GM19099 (cell line): ENCODE measurements around the gene STK17A.

Experiments used
- POLR2A ChIP-seq: IDR thresholded peaks from 3 replicates; pipeline ENCODE4 v1.6.1; 2011; ENCODE audit warnings: low read depth; ENCODE audit not compliant: insufficient read length; ENCODE audit errors: extremely low read depth

STK17A gene

GRCh38 chr7:43557831-43558495, 24.9 kb upstream of the STK17A start:
- no peak for TF ChIP-seq POLR2A

GRCh38 chr7:43559171-43559945, 23.6 kb upstream of the STK17A start:
- no peak for TF ChIP-seq POLR2A

- no peak for TF ChIP-seq POLR2A
These were observed 23.0 kb upstream of the STK17A start for GRCh38 chr7:43559946-43560335.

GRCh38 chr7:43560742-43561330, 22.1 kb upstream of the STK17A start:
- no peak for TF ChIP-seq POLR2A

DNA sequence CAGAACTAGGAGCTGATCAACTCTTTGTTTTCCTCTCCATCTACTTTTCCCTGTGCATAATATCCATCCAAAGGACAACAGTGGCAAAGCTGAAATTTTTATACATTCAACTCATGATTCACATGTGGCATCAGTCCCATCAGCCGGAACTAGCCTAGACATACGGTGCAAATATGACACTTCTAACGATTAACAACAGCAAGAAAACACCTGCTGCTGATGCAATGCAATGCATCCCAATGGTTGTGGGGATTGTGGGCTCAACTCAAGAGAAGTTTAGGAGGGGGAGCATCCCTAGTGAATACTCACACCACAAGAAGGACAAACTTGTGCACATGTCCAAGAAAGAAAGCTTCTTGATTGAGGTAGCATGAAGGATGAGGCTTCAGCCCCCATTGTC, 20.5 kb upstream of the STK17A start:
- no peak for TF ChIP-seq POLR2A

- no peak for TF ChIP-seq POLR2A
These were observed 17.1 kb upstream of the STK17A start for GRCh38 chr7:43565786-43566185.

DNA sequence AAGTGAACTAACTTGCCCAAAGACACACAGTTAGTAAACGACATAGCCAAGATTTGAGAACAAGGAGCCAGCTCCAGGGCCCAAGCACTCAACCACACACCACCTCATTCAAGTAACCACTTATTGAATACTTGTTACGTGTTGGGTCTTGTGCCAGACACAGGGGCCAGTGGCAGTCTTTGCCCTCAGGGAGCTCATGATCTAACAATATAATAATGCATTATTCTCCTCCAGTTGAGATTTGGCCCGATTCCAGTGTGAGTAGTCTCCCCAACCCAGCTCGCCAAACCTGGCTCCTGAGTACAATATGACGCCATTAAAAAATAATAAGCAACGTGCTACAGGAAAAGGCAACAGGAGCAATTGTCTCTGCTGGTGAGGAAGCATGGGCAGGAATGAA, 14.4 kb upstream of the STK17A start:
- TF ChIP-seq POLR2A = no peak

DNA sequence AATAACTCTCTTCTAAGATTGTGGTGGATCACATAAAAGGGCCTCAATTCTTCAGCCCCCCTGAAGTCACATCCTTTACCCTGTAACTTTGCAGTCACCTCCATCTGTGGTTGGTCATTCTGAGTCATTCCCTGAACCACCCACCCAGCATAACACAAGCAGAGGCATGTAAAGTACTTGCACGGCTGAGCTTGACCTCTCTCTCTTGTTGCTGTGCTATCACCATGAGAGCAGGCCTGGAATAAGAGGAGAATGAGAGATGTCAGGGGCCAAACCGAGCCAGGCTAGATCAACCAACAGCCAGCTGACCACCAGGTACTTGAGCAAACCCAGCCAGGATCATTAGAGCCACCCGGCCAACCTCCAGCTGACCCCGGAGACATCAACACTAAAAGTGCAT, 13.5 kb upstream of the STK17A start:
- TF ChIP-seq POLR2A = no peak

DNA sequence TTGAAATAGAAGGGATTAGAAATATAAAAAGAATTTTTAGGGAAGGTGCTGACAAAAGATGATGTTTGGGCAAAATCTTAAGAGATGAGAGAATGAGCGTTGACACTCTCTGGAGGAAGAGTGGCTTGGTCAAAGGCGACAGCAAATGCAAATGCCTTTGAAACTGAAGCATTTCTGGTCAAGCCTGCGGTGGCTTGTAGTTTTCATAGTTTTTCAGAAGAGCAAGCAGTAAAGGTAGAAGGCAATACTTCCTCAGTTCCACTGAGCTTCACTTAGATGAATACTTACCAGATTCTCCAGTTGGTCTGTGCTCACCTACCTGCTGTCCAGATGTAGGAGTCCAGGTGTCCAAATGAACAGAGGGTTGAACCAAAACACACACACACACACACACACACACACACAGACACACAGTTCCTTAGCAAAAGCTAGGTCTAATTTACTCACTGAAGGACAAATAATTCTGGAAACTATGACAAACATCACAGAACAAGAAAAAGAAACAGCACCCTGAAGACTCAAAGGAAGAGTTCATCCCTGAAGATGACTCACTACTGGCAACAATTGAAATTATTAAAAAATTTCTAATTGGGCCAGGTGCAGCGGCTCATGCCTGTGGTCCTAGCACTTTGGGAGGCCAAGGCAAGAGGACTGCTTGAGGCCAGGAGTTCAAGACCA, 12.1 kb upstream of the STK17A start:
- TF ChIP-seq POLR2A = no peak

GRCh38 chr7:43572516-43573049, 10.3 kb upstream of the STK17A start:
- no peak for TF ChIP-seq POLR2A

- no peak for TF ChIP-seq POLR2A
These were observed 7.4 kb upstream of the STK17A start for GRCh38 chr7:43575506-43575905.

DNA sequence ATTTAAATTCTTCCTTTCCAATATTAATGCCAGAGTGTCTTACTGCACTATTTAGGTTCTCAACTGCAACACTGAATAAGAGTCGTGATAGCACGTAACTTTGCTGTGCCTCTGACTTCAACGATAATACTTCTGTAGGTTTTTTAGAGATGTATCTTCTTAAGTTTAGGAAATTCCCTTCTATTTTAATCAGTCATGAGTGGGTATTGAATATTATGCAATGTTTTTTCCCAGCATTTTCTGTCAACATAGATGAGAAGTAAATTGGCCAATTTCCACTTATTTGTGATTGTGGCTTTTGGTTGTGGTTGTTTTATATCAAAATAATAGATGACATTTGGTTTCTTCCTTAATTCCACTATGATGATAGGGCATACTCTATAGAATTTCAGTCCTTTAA, 6.7 kb upstream of the STK17A start:
- TF ChIP-seq POLR2A = no peak

GRCh38 chr7:43577485-43577951, 5.4 kb upstream of the STK17A start:
- TF ChIP-seq POLR2A = no peak

GRCh38 chr7:43583424-43584194, 701 bp downstream of the STK17A start:
- TF ChIP-seq POLR2A = no peak
